LNCaP clone FGC (cell line): ENCODE measurements around the gene THBD.

ENCODE experiments used
- DNase-seq: peaks from one replicate; pipeline ENCODE4 v3.0.0-alpha.2; 2011; ENCODE audit warnings: low read depth
- H3K4me3 ChIP-seq: 2 replicates; pipeline ENCODE4 v1.5.1; 2011; ENCODE audit warnings: mild to moderate bottlenecking, low read depth, low read length, control low read depth
- CTCF ChIP-seq: IDR thresholded peaks from 2 replicates; pipeline ENCODE4 v1.5.1; 2012; ENCODE audit warnings: mild to moderate bottlenecking; ENCODE audit not compliant: control insufficient read depth, insufficient read depth; ENCODE audit errors: extremely low read depth

THBD gene

GRCh38 chr20:23022849-23023248, 26.6 kb downstream of the THBD start:
- TF ChIP-seq CTCF, result no peak
- no peak for DNase-seq

DNA sequence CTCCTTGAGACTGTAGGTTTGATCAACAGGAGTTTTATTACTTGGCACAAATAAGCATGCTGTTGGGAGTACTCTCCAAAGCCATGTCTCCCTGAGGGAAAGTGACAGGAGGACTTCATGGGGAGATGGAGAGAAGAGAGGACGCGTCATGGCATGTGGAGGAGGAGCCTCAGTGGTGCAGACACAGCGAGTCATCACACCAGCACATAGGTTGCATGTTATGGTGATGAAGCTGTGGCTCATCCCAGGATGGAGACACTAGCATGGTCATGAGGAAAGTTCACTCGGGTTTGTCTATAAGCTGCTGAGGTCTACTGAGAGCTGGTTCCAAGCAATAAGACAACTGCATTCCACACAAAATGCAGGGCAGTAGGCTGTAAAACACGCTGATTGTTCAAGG, 27.5 kb downstream of the THBD start:
- no peak for TF ChIP-seq CTCF
- DNase-seq, result no peak
- H3K4me3 ChIP-seq, result no peak overlapping the region

More at GRCh38 chr20:23022849-23023248, 26.6 kb downstream of the THBD start:
- no peak overlapping the region for H3K4me3 ChIP-seq

- H3K4me3 ChIP-seq, result no peak overlapping the region
- no peak for DNase-seq
- TF ChIP-seq CTCF, result no peak
Observed at GRCh38 chr20:23021541-23021940, 27.9 kb downstream of the THBD start.

- no peak for DNase-seq
- TF ChIP-seq CTCF, result no peak
- no peak overlapping the region for H3K4me3 ChIP-seq
Observed at GRCh38 chr20:23020230-23021018, 29.0 kb downstream of the THBD start.

- TF ChIP-seq CTCF, result no peak
- H3K4me3 ChIP-seq, result no peak overlapping the region
- no peak for DNase-seq
Observed at GRCh38 chr20:23019403-23019802, 30.1 kb downstream of the THBD start.

GRCh38 chr20:23018941-23019340, 30.5 kb downstream of the THBD start:
- DNase-seq, result no peak
- no peak for TF ChIP-seq CTCF
- no peak overlapping the region for H3K4me3 ChIP-seq

GRCh38 chr20:23018432-23018831, 31.0 kb downstream of the THBD start:
- no peak for TF ChIP-seq CTCF

More at GRCh38 chr20:23018432-23018831, 31.0 kb downstream of the THBD start:
- DNase-seq, result no peak
- no peak overlapping the region for H3K4me3 ChIP-seq
